Measurements from ENCODE around the gene ISLR2. TPM values are rescaled to one million over a fixed set of nuclear protein-coding genes. Genes with fewer than 3 reads are reported as not detected.

ISLR2 gene
- 186 TPM for total RNA-seq

GRCh38 chr15:74130155-74130848 is at the start of gene ISLR2:
Gene ISLR2 (plus strand): TSS chr15:74130586. CDS start chr15:74132755, 2,169 bp downstream.

GRCh38 chr15:74082450-74082849 is 47.9 kb upstream of the ISLR2 start, which contains the start of gene GOLGA6A:
Gene GOLGA6A (minus strand): TSS chr15:74082550. CDS start chr15:74082509, 41 bp downstream.

GRCh38 chr15:74173380-74174218 is 43.2 kb downstream of the ISLR2 start, which contains the start of gene ISLR:
Gene ISLR (plus strand): TSS chr15:74173710. CDS start chr15:74174859, 1,149 bp downstream.

Small RNA genes within 50 kb of the gene (small RNA-seq; reads per million reads assigned to genes)
- gene RF00017 (ENCODE audit: low replicate concordance) = not detected

Other genes starting within 250 kb of the ISLR2 start
- 3.4 TPM for gene LOXL1, start 204.1 kb upstream of the ISLR2 start, total RNA-seq
- 23.5 TPM for gene STOML1, start 138.3 kb upstream of the ISLR2 start, total RNA-seq
- gene PML, start 135.9 kb upstream of the ISLR2 start, total RNA-seq = 19.1 TPM
- gene GOLGA6A, start 48.0 kb upstream of the ISLR2 start, total RNA-seq = not detected
- 1.6 TPM for gene ISLR, start 43.1 kb downstream of the ISLR2 start, total RNA-seq
- gene STRA6, start 72.2 kb downstream of the ISLR2 start, total RNA-seq = 3.1 TPM
- gene CCDC33, start 105.7 kb downstream of the ISLR2 start, total RNA-seq = 0.31 TPM
- gene CYP11A1, start 237.1 kb downstream of the ISLR2 start, total RNA-seq = not detected

Data from parietal lobe (tissue), 2 donors.